GM21737 (cell line): ENCODE results near the gene LRRC47.
"Not testable (repeated sequence)": the region's sequence is repeated elsewhere in the genome, so short reads cannot be mapped to it uniquely, and the experiment has no call there.

Experiments used
- ATAC-seq: cut with Tn5 transposase; IDR thresholded peaks from one replicate; pipeline ENCODE4 v1.9.1; 2021; ENCODE audit warnings: mild to moderate bottlenecking, moderate library complexity; ENCODE audit not compliant: unreplicated experiment

The LRRC47 gene

DNA sequence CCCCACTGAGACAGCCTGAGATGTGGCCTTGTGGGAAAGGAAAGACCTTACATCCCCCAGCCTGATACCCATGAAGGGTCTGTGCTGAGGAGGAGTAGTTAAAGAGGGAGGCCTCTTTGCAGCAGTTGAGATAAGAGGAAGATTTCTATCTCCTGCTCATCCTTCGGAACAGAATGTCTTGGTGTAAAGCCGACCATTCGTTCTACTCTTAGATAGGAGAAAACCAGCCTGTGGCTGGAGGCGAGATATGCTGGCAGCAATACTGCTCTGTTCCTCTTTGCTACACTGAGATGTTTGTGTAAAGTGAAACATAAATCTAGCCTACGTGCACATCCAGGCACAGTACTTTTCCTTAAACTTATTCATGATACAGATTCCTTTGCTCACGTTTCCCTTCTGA, 45.6 kb downstream of the LRRC47 start:
- no peak for ATAC-seq

DNA sequence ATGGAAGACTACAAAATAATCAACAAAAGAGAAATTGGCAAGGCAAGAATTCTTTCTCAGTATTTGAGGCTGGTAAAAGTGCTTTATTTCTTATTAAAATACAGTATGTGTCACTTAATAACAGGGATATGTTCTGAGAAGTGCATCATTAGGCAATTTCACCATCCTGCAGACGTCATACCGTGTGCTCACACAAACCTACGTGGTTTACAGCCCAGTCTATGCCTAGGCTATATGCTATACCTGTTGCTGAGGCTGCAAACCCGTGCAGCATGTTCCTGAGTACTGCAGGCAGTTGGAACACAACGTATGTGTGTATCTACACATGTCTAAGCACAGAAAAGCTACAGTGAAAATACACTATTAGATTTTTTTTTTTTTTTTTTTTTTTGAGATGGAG, 46.8 kb downstream of the LRRC47 start:
- no peak for ATAC-seq

DNA sequence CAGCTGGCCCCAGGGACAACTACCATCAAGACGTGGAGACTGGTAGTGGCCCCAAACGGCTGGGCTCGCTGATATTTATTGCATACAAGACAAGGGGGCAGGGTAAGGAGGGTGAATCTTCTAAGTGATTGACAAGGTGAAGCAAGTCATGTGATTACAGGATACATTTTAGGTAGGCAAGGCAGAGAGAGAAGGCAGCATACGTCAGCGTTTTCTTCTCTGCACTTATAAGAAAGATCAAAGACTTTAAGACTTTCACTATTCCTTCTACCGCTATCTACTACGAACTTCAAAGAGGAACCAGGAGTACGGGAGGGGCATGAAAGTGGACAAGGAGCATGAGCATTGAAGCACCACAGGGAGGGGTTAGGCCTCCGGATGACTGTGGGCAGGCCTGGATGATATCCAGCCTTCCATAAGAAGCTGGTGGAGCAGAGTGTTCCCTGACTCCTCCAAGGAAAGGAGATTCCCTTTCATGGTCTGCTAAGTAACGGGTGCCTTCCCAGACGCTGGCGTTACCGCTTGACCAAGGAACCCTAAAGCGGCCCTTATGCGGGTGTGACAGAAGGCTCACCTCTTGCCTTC, 47.9 kb downstream of the LRRC47 start:
- ATAC-seq = not testable (repeated sequence)

DNA sequence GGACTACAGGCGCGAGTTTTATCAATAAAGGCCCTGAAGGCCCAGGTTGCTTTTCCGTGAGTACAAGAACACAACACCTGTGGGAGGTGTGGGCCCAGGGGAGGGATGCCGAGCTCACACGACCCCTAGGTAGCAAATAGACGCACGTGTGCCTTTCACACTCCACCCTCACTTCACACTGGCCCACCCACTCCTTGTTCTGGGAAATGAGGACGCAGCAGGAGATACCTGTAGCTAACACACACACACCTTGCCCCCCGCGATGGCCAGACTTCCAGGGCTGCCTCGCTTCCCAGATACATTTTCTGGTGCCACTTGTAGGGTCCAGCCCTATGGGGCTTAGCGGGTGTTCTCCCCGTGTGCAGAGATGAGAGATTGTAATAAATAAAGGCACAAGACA, 48.4 kb downstream of the LRRC47 start:
- ATAC-seq = no peak

DNA sequence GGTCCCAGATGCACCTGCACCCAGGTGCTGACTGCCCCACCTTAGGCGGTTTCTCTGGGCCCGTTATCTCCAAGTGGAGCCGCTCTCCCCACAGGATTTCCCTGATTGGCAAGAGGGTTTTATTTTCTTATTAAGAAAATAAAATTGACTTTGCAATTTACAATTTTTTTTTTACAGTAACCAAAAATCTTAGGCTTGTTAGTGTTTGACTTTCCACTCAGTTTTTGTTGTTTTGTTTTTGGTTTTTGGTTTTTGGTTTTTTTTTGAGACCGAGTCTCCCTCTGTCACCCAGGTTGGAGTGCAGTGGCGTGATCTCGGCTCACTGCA, 48.8 kb downstream of the LRRC47 start:
- no peak for ATAC-seq

DNA sequence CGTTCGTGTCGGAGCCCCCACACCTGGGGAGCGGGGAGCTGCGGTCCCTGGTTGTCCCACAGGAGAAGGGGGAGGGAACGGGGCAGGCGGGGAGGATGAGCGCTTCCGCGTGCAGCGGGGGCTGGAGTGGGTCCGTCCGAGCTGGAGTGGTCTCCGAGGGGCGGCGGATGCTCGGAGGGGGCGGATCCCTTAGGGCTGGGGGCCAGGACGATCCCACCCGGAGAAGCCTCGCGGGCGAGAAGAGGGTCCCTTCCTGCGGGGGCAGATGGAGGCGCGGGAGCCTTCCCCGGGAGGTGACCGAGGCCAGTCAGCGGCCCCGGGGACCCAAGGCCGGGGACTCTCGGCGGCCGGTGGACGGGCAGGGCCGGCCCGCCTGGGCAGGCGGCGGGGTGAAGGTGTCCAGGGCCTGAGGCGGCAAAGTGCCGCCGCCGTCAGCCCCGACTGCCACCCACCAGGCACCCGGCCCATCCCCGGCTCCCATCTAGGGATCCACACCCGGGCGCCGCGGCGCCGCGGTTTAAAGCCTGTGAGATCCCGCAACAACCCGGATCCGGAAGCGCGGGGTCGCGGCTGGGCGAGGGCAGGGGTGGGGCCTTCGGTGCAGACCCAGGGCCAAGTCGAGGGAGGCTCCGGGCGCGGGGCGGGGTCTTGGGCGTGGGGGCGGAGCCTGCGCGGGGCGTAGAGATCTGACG, 49.3 kb downstream of the LRRC47 start:
- ATAC-seq = peak; percentile 86

DNA sequence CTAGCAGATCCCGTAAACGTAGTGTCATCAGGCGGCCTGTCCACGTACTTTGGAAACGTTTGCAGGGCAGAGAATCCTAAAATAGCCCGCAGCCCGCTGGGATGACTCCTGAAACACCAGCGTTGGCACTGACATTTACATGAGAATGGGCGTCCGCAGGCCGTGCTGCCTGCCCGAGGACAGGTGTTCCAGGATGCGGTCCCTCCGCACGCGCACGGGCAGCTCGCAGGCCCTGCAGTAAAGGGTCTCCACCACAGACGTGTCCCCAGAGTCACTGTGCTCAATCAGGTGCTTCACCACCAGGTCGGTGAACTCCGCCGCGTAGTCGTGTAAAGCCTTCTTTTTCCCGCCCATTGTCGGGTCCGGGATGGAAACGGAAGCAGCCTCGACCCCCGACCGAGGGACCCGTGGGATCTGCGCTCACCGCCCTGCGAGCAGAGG, 49.9 kb downstream of the LRRC47 start:
- no peak for ATAC-seq

DNA sequence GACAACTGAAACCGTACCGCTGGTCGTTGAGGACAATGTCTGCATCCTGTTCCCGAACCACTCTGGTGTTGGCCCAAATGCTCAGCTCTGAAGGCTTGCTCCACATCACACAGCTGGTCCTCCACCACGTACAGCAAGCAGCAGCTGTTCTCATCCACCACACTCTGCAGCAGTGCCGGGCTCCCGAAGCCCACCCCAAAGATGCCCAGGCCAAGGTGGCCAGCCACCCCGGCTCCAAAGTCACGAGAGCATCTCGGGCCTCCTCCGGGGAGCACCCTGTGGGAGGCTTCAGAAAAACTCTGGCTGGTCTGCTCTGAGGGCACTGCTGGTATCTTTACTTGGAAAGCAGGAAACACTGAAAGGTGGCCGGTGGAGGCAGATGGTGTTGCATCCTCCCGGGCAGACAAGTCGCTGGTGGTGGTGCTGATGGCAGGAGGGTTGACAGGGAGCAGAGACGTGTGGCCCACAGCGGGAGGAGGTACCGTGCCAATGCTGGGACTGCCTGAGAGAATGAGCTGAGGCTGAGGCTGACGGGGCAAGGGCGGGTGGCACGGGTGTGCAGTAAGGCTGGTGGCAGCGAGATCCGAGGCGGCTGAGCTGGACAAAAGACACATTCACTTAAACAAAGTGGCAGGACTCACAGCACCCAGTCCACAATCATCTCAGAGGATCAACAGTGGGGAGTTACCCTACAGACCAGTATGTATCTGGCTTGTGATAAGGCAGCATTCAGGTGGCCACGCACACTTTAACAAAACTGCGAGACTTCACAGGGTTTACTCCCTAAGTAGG, 50.5 kb downstream of the LRRC47 start:
- no peak for ATAC-seq

DNA sequence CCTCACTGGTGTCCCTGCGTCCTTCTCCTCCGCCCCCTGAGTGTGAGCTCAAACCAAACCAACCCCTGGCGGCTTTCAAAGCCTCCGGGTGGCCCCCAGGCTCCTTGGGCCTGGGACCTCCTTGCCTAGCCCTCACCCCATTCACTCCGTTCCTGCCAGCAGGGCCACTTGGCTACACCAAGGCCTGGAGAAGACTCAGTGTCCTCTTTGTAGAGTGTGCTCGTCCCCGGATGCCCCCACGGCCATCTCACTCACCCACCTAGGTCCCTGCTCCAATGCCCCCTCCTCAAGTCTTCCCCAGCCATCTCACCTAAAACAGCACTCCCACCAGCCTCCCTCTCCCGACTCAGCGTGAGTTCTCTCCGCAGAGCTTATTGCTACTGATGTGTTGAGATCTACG, 51.2 kb downstream of the LRRC47 start:
- ATAC-seq = no peak

DNA sequence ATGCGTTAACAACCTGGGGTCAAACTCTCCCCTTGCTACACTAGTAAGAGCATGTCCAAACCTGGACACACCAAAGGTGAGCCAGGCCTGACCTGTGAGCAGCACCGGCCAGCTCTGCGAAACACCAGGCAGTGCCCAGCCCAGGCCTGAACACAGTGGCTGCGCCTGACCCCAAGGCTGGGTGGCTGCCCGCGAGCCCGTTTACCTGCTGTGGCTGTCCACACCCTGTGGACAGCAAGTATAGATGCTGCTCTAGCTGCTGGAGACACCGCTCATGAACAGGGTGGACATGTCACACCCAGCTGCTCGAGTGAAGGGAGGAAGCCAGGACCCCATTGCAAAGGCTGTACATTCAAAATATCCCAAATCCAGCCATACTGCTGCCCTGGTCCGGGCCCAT, 51.7 kb downstream of the LRRC47 start:
- no peak for ATAC-seq

DNA sequence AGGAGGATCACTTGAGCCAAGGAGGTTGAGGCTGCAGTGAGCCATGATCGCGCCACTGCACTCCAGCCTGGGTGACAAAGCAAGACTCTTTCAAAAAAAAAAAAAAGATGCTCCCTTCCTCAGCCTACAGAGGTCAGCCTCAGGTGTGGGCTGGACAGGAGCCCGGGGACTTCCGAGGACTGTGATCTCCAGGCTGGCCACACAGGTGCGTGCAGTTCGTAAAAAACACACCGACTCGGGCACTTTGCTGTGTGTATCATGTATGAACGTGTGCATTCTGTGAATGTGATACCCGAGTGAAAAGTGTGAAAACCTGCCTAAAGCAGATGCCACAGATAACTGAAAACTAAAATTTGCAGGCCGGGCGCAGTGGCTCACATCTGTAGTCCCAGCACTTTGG, 52.5 kb downstream of the LRRC47 start:
- ATAC-seq = no peak

DNA sequence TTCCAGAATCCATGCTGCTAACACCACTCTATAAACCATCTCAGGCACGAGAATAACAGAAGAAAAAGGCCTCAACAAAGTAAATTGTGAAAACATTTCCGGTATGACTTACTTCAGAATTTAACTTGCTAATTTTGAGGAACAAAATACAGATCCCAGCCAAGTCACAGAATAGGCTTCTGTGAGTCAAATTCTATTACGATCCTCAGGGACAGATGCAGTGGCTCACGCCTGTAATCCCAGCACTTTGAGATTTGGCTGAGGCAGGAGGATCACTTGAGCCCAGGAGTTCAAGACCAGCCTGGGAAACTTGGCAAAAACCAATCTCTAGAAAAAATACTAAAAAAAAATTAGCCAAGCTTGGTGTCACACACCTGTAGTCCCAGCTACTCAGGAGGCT, 52.9 kb downstream of the LRRC47 start:
- ATAC-seq = no peak

DNA sequence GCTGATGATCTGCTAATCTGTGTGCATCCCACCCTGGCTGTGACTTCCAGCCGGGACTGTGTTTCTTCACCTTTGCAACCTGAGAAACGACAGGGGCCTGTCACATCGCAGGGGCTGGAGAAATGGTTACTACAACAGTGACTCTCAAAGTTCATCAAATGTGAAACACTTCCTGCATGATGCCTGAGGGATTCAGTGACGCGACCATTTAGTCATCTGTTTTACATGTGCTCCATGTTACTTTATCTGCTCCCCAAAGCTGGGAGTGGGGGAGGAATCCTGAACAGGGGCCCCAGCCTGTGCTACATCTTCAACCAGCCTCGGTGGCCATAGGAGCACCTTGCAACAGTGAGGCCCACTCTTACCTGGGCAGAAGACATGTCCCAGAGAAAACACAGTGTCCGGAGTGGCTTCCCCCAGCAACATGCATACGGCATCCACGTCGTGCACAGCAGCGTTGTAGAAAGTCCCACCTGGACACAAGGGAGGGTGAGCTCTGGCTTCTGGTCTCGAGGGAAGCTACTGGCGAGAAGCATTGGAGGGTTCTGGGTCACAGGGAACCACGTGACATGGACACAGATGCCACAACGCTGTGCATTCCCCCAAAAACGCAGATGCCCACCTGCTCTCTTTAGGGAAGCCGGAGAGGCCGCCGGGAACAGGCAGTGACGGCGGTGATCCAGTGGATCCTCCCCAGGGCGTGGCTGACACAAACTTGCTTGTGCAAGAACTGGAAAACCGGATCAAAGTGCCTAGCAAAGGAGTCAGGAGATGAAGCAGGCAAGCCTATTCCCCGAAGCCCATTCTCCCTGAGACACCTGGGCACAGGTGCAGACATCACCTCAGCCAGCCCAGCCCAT, 53.6 kb downstream of the LRRC47 start:
- ATAC-seq = no peak

DNA sequence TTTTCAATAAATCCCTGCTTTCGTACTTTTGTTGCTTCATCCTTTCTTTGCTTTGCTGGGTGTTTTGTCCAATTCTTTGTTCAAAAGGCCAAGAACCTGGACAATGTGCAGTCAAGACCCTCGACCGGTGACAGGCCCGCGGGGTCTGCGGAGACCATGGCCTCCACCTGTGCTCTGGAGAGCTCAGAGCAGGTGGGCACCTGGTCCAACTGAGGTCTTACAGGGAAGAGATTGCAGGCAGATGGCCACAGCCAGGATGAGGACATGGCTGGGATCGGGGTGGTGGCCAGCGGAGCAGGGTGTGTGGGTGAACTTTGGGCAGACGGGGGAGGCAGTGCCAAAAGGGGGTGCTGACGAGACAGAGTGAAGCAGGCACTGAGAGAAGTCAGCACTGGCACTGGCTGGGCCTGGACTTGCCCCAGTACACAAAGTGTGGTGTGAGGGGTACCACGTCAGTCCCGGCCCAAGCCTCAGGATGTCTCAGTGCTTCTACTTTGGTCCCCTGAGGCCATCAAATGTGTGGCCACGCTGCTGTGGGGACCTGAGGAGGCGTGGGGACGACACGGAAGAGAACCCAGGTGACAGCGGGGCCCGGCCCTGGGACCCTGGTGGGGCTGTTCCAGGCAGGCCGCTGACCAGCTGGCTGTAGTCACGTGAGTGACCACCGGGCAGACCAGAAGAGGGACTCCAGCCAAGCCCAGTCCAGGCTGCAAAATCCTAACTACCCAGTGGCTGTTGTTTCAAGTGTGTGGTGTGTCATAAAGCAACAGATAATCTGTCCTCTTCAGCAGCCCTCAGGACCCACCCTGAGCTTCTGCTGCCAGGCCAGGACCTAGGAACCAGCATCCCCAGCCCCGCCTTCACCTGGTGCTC, 54.5 kb downstream of the LRRC47 start:
- no peak for ATAC-seq

DNA sequence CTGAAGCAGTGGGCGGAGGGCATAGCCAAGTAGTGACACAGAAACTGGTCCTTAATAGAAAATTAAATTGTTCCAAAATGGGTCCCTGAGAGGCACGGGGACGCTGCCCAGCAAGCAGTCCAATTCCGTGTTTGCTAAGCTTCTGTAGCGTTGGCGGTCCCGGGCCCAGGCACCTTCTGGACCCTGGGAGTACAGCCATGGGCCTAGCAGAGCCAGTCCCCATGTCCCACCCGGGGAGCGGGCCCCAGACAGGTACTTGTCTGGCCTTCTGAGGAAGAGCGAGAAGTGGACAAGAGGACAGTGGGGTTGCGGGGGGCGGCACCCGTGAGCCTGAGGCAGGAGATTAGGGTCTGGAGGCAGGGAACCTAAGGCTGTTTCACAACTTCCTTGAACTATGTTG, 55.5 kb downstream of the LRRC47 start:
- no peak for ATAC-seq

DNA sequence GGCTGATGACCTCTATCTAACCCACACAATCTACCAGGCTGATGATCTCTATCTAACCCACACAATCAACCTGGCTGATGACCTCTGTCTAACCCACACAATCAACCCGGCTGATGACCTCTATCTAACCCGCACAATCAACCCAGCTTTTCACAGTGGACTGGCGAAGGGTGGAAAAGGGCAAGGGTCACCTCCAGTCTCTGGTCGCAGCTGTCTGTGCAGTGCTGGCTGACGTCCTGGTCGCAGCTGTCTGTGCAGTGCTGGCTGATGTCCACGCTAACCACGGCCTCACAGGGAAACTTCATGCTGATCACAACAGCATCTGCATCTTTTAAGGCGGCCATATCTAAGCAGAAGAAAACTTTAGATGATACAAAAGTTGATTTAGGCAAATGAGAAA, 56.3 kb downstream of the LRRC47 start:
- no peak for ATAC-seq

DNA sequence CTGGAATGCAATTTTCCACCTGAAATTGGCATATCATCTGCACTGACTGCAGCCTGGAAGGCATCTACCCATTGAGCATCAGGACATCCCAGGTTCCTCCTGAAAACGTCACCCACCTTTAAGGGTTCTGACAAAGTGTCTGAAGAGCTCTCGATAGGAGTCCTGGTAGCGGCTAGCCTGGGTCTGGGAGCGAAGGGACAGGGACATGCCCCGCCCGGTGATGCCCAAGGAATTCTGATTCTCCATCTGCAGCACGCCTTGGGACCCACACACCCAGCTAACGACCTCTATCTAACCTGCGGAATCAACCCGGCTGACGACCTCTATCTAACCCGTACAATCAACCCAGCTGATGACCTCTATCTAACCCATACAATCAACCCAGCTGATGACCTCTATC, 57.4 kb downstream of the LRRC47 start:
- no peak for ATAC-seq

DNA sequence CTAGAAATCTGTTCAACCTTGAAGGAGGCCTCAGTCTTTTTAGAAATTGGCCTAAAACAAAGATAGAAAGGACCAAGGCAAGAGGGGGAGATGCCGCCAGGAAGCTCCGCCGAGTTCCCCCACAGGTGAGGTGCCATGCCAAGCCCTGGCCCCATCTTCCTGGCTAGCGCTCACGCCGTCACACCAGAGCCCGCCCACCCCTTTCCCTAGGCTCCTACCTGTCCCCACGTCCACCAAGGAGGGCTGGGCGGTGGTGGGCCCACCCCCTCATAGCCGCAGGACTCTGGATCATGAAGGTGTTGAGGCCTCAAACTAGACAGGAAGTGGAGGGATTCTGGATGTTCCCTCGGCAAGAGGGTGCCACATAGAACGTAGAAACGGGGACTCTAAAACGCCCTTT, 59.6 kb downstream of the LRRC47 start:
- no peak for ATAC-seq

DNA sequence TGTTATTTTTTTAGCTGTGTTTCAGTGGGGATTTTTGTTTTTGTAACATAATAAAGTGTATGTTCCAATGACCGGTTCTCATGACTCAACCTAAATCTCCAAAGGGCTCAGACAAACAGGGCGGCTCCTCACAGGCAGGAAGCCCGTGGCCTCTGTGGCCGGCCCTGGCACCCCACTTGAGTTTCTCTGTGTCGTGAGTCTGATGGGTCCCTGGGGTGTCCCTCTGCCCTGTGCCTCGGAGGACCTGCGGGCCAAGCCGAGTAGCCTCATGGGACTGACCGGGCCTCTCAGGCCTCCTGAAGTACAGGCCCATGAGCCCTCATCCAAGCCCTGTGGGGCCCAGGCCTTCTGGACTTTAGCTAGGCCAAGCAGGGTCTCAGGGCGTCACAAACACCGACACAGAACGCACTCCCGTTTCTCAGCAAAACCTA, 60.2 kb downstream of the LRRC47 start:
- ATAC-seq = no peak

DNA sequence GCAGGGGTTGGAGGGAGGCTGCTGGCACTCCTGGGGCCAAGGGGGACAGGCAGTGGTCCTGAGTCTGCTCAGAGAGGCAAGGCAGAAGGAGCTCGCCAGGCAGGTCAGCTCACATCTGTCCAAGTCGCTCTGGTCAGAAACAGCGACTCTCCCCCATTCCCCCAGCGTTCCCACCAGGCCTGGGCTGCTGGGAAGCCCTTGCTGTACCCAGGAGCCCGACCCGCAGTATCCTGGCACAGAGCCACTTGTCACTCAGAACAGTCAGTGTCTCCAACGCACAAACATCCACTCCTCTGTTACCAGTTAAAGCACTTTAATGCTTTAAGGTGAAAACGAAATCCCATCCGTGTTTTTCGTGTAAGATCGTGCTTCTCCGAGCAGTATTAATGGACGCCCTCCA, 60.6 kb downstream of the LRRC47 start:
- ATAC-seq = no peak
